Stimulated activated CD8-positive, alpha-beta memory T cell treated with anti-CD3 and anti-CD28 coated beads, Interleukin-15, amount 100 ng/mL, for 1 hour (primary cell): Measurements from ENCODE around the gene AADAC.
"Not testable (repeated sequence)": the region's sequence is repeated elsewhere in the genome, so short reads cannot be mapped to it uniquely, and the experiment has no call there.

Source experiments
- DNase-seq: peaks from one replicate; pipeline ENCODE4 v3.0.0-alpha.2; 2020; ENCODE audit warnings: low read depth

Gene AADAC

GRCh38 chr3:151859233-151859673 lies 45.3 kb downstream of the AADAC start:
- no peak for DNase-seq

- DNase-seq, result no peak
Observed at GRCh38 chr3:151859905-151860304, 46.0 kb downstream of the AADAC start.

GRCh38 chr3:151863611-151864010 lies 49.7 kb downstream of the AADAC start:
- no peak for DNase-seq

- DNase-seq, result no peak
Observed at GRCh38 chr3:151864423-151865101, 50.6 kb downstream of the AADAC start.

GRCh38 chr3:151866711-151867410 lies 52.9 kb downstream of the AADAC start:
- DNase-seq, result no peak

- no peak for DNase-seq
Observed at GRCh38 chr3:151867666-151868065, 53.8 kb downstream of the AADAC start.

GRCh38 chr3:151869181-151869580 lies 55.3 kb downstream of the AADAC start:
- no peak for DNase-seq

- DNase-seq, result no peak
Observed at GRCh38 chr3:151871639-151872468, 57.9 kb downstream of the AADAC start.

- no peak for DNase-seq
Observed at GRCh38 chr3:151873398-151873797, 59.5 kb downstream of the AADAC start, which contains the start of gene SUCNR1. Gene SUCNR1, plus strand, starts transcription at chr3:151873643. Its CDS starts 6,250 bp downstream, at chr3:151879893.

GRCh38 chr3:151874079-151874478 lies 60.2 kb downstream of the AADAC start:
- not testable (repeated sequence) for DNase-seq

GRCh38 chr3:151875759-151876158 lies 61.8 kb downstream of the AADAC start:
- DNase-seq, result no peak

- no peak for DNase-seq
Observed at GRCh38 chr3:151877269-151877668, 63.4 kb downstream of the AADAC start.
